Fibroblast of upper back skin (primary cell): ENCODE results near the gene TRDN.
"Not testable (repeated sequence)": the region's sequence is repeated elsewhere in the genome, so short reads cannot be mapped to it uniquely, and the experiment has no call there.

Source experiments
- DNase-seq: peaks from one replicate; pipeline ENCODE4 v3.0.0-alpha.2; 2013

Gene TRDN

DNA sequence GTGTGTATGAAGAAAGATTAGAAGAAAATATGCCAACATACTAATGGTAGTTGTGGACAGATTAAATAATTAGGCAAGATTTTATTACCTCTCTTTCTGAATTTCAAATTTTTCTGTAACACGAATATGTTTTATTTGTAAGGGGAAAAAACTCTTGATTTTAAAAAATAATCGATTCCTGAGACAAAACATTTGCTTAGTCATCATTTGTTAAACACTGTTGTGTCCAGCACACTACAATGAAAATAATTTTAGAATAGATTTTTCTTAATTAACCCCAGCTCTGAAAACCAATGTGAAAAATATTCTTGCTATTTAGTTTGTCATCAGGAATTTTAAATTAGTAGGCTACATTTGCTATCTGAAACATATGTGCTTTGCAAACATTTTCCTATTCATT is 253.0 kb downstream of the TRDN start:
- no peak for DNase-seq

- peak; percentile 12 for DNase-seq
Observed at GRCh38 chr6:123380257-123380656, 256.5 kb downstream of the TRDN start.

GRCh38 chr6:123372737-123373136 is 264.0 kb downstream of the TRDN start:
- no peak for DNase-seq

- DNase-seq = no peak
Observed at GRCh38 chr6:123363912-123364311, 272.8 kb downstream of the TRDN start.

- DNase-seq = no peak
Observed at GRCh38 chr6:123360359-123360758, 276.4 kb downstream of the TRDN start.

- no peak for DNase-seq
Observed at GRCh38 chr6:123352705-123353104, 284.0 kb downstream of the TRDN start.

- no peak for DNase-seq
Observed at GRCh38 chr6:123352279-123352678, 284.5 kb downstream of the TRDN start.

DNA sequence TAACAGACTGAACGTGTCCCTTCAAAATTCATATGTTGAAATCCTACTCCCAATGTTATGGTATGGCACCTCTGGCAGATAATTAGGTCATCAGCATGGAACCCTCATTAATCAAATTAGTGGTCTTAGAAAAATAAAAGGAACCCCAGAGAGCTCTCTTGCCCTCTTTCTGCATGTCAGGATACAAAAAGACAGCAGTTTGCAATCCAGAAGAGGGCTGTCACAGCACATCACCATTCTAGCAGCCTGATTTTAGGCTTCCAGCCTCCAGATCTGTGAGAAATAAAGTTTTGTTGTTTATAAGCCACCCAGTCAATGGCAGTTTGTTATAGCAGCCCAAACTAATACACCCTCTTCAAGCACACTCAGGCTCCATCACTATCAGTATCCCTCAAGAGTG is 292.9 kb downstream of the TRDN start:
- DNase-seq = no peak

GRCh38 chr6:123338394-123338793 is 298.4 kb downstream of the TRDN start:
- no peak for DNase-seq

DNA sequence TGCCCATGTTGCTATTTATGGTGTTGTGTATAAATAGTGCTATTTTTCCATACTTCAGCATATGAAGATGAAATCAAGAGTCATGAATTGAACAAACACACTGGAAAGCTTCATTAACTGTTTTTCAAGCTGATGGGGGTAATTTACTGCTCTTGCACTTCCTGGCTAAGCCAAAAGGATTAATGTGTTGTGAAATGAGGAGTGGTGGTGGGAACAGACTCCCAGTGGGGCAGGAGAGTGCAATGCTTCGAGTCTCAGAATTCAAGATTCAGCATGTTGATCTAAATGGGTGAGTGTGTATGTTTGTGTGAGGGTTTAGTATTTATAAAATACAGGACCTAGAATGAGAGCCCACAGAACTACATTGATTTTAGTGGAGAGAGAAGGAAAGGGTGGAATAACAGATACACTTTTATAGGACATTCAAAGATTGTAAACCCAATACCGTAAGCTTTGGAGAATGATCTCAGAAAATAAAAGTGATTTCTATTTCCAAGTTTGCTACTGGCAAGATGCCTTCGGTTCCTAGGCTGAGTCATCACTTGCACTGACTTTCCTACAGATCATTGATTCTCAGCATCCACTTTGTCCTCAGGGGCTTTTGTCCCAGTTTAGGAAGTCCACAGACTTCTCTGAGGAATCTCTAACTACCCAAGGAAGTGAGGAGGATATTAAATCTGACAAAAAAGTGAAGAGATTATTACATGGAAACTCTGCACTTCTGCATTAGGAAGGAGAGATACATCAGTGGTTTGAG is 303.6 kb downstream of the TRDN start:
- no peak for DNase-seq

DNA sequence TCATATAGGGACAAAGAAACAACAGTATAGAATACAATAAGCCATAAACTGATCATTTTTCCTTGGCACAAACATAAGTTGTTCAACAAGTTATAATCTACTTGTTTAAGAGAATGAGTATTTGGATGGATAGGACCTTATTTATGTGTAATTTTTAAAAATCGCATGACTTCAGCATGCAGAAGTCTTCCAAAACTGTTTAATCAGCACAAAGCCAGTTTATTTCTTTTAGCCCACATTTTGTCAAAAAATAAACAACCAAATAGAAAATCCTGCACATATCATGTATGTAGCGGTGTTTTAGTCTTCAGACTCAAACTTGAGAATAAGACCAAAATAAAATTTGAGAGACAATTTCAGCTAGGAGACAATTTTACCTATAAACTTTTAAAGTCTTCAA is 304.7 kb downstream of the TRDN start:
- DNase-seq = no peak

GRCh38 chr6:123329337-123329736 is 307.4 kb downstream of the TRDN start:
- DNase-seq = no peak

- DNase-seq = peak; percentile 7
Observed at GRCh38 chr6:123323452-123324329, 313.1 kb downstream of the TRDN start.

- no peak for DNase-seq
Observed at GRCh38 chr6:123321020-123321419, 315.7 kb downstream of the TRDN start.

DNA sequence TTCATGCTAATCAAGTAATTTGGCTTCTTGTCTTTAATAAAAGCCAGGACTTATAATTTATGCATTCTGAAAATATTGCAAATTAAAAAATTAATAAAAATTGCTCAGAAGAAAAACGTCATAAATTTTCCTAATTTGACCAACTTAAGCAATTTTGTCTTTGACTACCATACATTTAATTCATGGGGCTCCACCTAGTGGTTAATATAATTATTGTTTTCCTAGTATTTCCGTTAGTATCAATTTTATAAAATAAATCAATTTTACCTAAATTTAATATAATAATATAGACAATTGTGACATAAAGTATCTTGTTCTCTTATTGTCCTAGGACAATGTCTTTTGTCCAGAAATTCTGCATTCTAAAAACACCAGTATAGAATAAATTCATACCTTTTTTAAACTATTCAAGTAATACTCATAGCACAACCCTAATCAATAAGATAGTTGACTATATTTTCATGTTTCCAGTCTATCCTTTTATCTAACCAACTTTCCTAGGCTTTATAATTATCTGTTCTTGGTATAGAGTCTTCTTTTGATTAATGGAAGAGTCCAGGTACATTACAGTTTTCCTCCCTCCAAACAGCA is 319.9 kb downstream of the TRDN start:
- DNase-seq = peak; percentile 3

DNA sequence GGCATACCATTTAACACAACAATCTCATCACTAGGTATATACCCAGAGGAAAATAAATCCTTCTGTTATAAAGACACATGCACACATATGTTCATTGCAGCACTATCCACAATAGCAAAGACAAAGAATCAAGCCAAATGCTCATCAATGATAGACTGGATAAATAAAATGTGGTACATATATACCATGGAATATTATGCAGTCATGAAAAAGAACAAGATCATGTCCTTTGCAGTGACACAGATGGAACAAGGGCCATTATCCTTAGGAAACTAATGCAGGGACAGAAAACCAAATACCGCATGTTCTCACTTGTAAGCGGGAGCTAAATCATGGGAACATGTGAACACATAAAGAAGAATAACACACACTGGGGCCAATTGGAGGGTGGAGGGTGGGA is 322.3 kb downstream of the TRDN start:
- not testable (repeated sequence) for DNase-seq

DNA sequence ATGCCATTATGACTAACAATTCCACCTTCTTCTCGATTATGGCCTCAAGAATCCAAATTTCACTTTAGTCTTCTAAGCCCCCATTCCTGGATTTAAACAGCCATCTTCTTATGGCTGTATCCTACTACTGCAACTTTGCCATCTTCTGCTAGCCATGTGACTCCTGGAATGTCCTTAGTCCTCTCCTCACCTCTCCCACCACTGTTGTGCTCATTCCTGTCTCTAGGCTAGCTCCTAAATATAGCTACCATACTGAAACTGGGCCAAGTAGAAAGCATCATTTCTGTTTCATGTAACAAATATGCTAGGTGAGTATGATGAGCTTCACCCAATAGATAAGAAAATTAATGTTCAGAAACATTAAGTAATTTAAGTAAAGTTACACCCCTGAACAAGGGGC is 327.6 kb downstream of the TRDN start:
- no peak for DNase-seq

GRCh38 chr6:123306334-123306733 is 330.4 kb downstream of the TRDN start:
- DNase-seq = no peak

DNA sequence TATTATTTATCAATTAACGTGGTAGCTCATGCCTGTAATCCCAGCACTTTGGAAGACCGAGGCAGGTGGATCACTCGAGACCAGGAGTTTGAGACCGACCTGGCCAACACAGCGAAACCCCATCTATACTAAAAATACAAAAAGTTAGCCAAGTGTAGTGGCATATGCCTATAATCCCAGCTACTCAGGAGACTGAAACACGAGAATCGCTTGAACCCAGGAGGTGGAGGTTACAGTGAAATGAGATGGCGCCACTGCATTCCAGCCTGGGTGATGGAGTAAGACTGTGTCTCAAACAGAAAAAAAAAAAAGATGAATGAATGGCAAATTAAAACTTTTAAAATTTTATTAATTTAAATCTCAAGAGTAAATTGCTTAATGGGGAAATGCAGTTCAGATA is 341.1 kb downstream of the TRDN start:
- no peak for DNase-seq

GRCh38 chr6:123295181-123295580 is 341.6 kb downstream of the TRDN start:
- DNase-seq = no peak

GRCh38 chr6:123288649-123289048 is 348.1 kb downstream of the TRDN start:
- DNase-seq = no peak

DNA sequence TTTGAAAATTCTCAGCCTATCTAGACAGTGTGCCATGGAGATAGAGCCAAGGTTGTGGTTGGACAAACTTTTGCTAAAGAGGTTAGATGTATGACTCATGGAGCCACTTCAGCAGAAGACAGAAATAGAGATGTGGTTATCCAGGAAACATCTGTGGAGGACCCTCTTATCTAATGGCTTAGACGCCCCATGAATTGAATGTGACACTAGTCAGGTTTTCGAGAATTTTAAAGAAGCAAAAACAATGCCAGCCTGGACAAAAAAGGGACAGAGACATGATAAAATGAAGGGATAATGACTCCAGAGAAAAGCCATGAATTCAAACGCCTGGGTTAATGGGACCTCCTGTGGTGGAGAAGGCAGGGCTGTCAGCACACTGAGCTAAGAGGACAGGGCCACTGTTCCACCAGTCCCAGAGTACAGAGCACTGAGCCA is 360.2 kb downstream of the TRDN start:
- DNase-seq = no peak

- DNase-seq = no peak
Observed at GRCh38 chr6:123263981-123264380, 372.8 kb downstream of the TRDN start.

GRCh38 chr6:123240626-123241025 is 396.1 kb downstream of the TRDN start:
- no peak for DNase-seq
